HepG2 (cell line): ENCODE results near the gene ZG16. TPM values are rescaled to one million over a fixed set of nuclear protein-coding genes. Genes with fewer than 3 reads are reported as not detected.

Experiments used
- CCDC6 ChIP-seq: sonication (generic); formaldehyde crosslinking; IDR thresholded peaks from 2 replicates; pipeline ENCODE4 v1.8.1; 2022; ENCODE audit warnings: mild to moderate bottlenecking, missing genetic modification reagents, moderate library complexity
- CEBPB ChIP-seq: IDR thresholded peaks from 2 replicates; pipeline ENCODE4 v1.6.1; 2011; ENCODE audit warnings: low read depth, low read length, improper control_type of control experiment, borderline replicate concordance
- FIP1L1 ChIP-seq: fragments of 200-400 bp; formaldehyde crosslinking; IDR thresholded peaks from 2 replicates; pipeline ENCODE4 v1.6.1; 2018; ENCODE audit warnings: low read depth, mild to moderate bottlenecking, low read length, moderate library complexity, borderline replicate concordance; ENCODE audit not compliant: insufficient read depth
- HNF4A ChIP-seq: sonication (generic); formaldehyde crosslinking; IDR thresholded peaks from 2 replicates; pipeline ENCODE4 v1.4.0; 2020; ENCODE audit warnings: missing genetic modification reagents
- IRX3 ChIP-seq: sonication (generic); formaldehyde crosslinking; IDR thresholded peaks from 2 replicates; pipeline ENCODE4 v1.8.1; 2023; ENCODE audit warnings: mild to moderate bottlenecking, low read depth, missing genetic modification reagents, borderline replicate concordance
- KAT2B ChIP-seq: fragments of 150-350 bp; IDR thresholded peaks from 2 replicates; pipeline ENCODE4 v1.6.1; 2014; ENCODE audit warnings: low read depth, low read length, borderline replicate concordance
- KDM5B ChIP-seq: sonication (generic); formaldehyde crosslinking; IDR thresholded peaks from 2 replicates; pipeline ENCODE4 v1.4.0; 2020; ENCODE audit warnings: missing genetic modification reagents, mild to moderate bottlenecking, borderline replicate concordance
- KLF15 ChIP-seq: sonication (generic); formaldehyde crosslinking; IDR thresholded peaks from 2 replicates; pipeline ENCODE4 v1.8.1; 2023; ENCODE audit warnings: borderline replicate concordance, mild to moderate bottlenecking, inconsistent platforms, missing genetic modification reagents, mixed read lengths
- KLF6 ChIP-seq: IDR thresholded peaks from 2 replicates; pipeline ENCODE4 v1.8.0; 2016; ENCODE audit warnings: missing biosample characterization, missing genetic modification reagents
- RFXANK ChIP-seq: IDR thresholded peaks from 2 replicates; pipeline ENCODE4 v1.6.1; 2016
- SYNCRIP ChIP-seq: fragments of 200-400 bp; formaldehyde crosslinking; IDR thresholded peaks from 2 replicates; pipeline ENCODE4 v1.6.1; 2018; ENCODE audit warnings: mild to moderate bottlenecking, low read depth, low read length; ENCODE audit not compliant: insufficient read depth
- ZC3H4 ChIP-seq: sonication (generic); formaldehyde crosslinking; IDR thresholded peaks from 2 replicates; pipeline ENCODE4 v1.4.0; 2020; ENCODE audit warnings: missing genetic modification reagents, borderline replicate concordance
- ZFX ChIP-seq: sonication (generic); formaldehyde crosslinking; IDR thresholded peaks from 2 replicates; pipeline ENCODE4 v1.4.0; 2020; ENCODE audit warnings: mild to moderate bottlenecking, low read depth, missing genetic modification reagents, moderate library complexity
- ZMYM2 ChIP-seq: sonication (generic); formaldehyde crosslinking; IDR thresholded peaks from 2 replicates; pipeline ENCODE4 v1.8.0; 2022; ENCODE audit warnings: mild to moderate bottlenecking, missing genetic modification reagents
- ZNF12 ChIP-seq: sonication (generic); formaldehyde crosslinking; IDR thresholded peaks from 2 replicates; pipeline ENCODE4 v1.5.0; 2020; ENCODE audit warnings: missing genetic modification reagents
- ZNF20 ChIP-seq: sonication (generic); formaldehyde crosslinking; IDR thresholded peaks from 2 replicates; pipeline ENCODE4 v1.4.0; 2020; ENCODE audit warnings: mild to moderate bottlenecking, moderate library complexity, missing genetic modification reagents
- ZNF205 ChIP-seq: IDR thresholded peaks from 2 replicates; pipeline ENCODE4 v1.6.1; 2018; ENCODE audit warnings: missing biosample characterization, missing genetic modification reagents
- ZNF225 ChIP-seq: sonication (generic); formaldehyde crosslinking; IDR thresholded peaks from 2 replicates; pipeline ENCODE4 v1.4.0; 2020; ENCODE audit warnings: mild to moderate bottlenecking, missing genetic modification reagents
- ZNF512B ChIP-seq: sonication (generic); formaldehyde crosslinking; IDR thresholded peaks from 2 replicates; pipeline ENCODE4 v1.5.1; 2020; ENCODE audit warnings: missing genetic modification reagents, mild to moderate bottlenecking, borderline replicate concordance
- ZNF570 ChIP-seq: sonication (generic); formaldehyde crosslinking; IDR thresholded peaks from 2 replicates; pipeline ENCODE4 v1.4.0; 2020; ENCODE audit warnings: mild to moderate bottlenecking, missing genetic modification reagents, borderline replicate concordance
- ZNF644 ChIP-seq: IDR thresholded peaks from 2 replicates; pipeline ENCODE4 v1.6.1; 2016; ENCODE audit warnings: low read depth
- ZNF7 ChIP-seq: IDR thresholded peaks from 2 replicates; pipeline ENCODE4 v1.6.1; 2016; ENCODE audit warnings: missing biosample characterization, missing genetic modification reagents
- ZNF749 ChIP-seq: sonication (generic); formaldehyde crosslinking; IDR thresholded peaks from 2 replicates; pipeline ENCODE4 v1.8.0; 2022; ENCODE audit warnings: mild to moderate bottlenecking, missing genetic modification reagents, moderate library complexity, borderline replicate concordance
- polyA plus RNA-seq, 8 experiments: library from polyadenylated mRNA; depleted of rRNA in 3 of 8; stranded (reverse) in 7 of 8; unstranded in 1 of 8; fragments of >200 nt; fragmentation: Illumina TruSeq in 4 of 8; extraction: Trizol in 4 of 8; gene quantifications; 2 replicates each; pipeline versions ENCODE4 v1.2.1 to v1.2.3, GENCODE V29; 2011 to 2016; ENCODE audit warnings: low read depth in 4 of 8, missing spikeins in 1 of 8, mixed read lengths in 1 of 8; ENCODE audit not compliant: insufficient read depth in 1 of 8
- total RNA-seq, 5 experiments: library from RNA; depleted of rRNA; stranded (reverse); fragments of >200 nt; fragmentation: Illumina TruSeq; extraction: Trizol; gene quantifications; 2 replicates each; pipeline ENCODE4 v1.2.3, GENCODE V29; 2016; ENCODE audit warnings: low read depth in 1 of 5
- TF ChIP-seq, protein P1 (sequence below): sonication (generic); formaldehyde crosslinking; conservative IDR thresholded peaks from 2 replicates; pipeline ENCODE4 v1.4.0; 2020; ENCODE audit warnings: missing genetic modification reagents
- TF ChIP-seq, protein P2 (sequence below): sonication (generic); formaldehyde crosslinking; IDR thresholded peaks from 2 replicates; pipeline ENCODE4 v1.4.0; 2020; ENCODE audit warnings: missing genetic modification reagents, borderline replicate concordance

ZG16 gene
- total and polyA plus RNA-seq, 2 of the 13 experiments (the other 11 are each of a cell fraction or from before 2014, with no cell fraction given) = 0.04 to 0.07 TPM

- TF ChIP-seq, protein P1, sequence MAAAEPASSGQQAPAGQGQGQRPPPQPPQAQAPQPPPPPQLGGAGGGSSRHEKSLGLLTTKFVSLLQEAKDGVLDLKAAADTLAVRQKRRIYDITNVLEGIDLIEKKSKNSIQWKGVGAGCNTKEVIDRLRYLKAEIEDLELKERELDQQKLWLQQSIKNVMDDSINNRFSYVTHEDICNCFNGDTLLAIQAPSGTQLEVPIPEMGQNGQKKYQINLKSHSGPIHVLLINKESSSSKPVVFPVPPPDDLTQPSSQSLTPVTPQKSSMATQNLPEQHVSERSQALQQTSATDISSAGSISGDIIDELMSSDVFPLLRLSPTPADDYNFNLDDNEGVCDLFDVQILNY = peak; percentile 77
- TF ChIP-seq KDM5B (CRISPR knock-in tag) (no peak), SYNCRIP (no peak), ZNF644 (CRISPR knock-in tag) (no peak), ZMYM2 (CRISPR knock-in tag) (no peak), ZNF7 (CRISPR knock-in tag) (no peak), CEBPB (no peak), KLF6 (CRISPR knock-in tag) (no peak), ZNF12 (CRISPR knock-in tag) (no peak), ZNF749 (CRISPR knock-in tag) (no peak), FIP1L1 (no peak), CCDC6 (CRISPR knock-in tag) (no peak; the same call in 1 of the 2 replicates), ZNF570 (no peak; the same call in 1 of the 2 replicates), RFXANK (no peak), KAT2B (no peak), ZNF20 (CRISPR knock-in tag) (no peak), ZC3H4 (CRISPR knock-in tag) (peak; percentile 86; the same call in 1 of the 2 replicates), KLF15 (no peak), ZFX (CRISPR knock-in tag) (peak; percentile 75), IRX3 (CRISPR knock-in tag) (no peak), ZNF225 (CRISPR knock-in tag) (no peak), ZNF512B (CRISPR knock-in tag) (no peak), HNF4A (no peak), ZNF205 (CRISPR knock-in tag) (no peak)
- TF ChIP-seq, protein P2, sequence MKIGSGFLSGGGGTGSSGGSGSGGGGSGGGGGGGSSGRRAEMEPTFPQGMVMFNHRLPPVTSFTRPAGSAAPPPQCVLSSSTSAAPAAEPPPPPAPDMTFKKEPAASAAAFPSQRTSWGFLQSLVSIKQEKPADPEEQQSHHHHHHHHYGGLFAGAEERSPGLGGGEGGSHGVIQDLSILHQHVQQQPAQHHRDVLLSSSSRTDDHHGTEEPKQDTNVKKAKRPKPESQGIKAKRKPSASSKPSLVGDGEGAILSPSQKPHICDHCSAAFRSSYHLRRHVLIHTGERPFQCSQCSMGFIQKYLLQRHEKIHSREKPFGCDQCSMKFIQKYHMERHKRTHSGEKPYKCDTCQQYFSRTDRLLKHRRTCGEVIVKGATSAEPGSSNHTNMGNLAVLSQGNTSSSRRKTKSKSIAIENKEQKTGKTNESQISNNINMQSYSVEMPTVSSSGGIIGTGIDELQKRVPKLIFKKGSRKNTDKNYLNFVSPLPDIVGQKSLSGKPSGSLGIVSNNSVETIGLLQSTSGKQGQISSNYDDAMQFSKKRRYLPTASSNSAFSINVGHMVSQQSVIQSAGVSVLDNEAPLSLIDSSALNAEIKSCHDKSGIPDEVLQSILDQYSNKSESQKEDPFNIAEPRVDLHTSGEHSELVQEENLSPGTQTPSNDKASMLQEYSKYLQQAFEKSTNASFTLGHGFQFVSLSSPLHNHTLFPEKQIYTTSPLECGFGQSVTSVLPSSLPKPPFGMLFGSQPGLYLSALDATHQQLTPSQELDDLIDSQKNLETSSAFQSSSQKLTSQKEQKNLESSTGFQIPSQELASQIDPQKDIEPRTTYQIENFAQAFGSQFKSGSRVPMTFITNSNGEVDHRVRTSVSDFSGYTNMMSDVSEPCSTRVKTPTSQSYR (CRISPR knock-in tag) = peak; percentile 28; the same call in 1 of the 2 replicates
These were observed 28.8 kb downstream of the ZG16 start (continued) for GRCh38 chr16:29806641-29807425.
